ENCODE measurements around the gene FRMD1. TPM values are rescaled to one million over a fixed set of nuclear protein-coding genes. Genes with fewer than 3 reads are reported as not detected.

Gene FRMD1
- total and polyA plus RNA-seq, 2 of the 8 experiments (the other 6 are each of a cell fraction or from before 2014, with no cell fraction given) = 0.36 TPM; not detected in 1

DNA sequence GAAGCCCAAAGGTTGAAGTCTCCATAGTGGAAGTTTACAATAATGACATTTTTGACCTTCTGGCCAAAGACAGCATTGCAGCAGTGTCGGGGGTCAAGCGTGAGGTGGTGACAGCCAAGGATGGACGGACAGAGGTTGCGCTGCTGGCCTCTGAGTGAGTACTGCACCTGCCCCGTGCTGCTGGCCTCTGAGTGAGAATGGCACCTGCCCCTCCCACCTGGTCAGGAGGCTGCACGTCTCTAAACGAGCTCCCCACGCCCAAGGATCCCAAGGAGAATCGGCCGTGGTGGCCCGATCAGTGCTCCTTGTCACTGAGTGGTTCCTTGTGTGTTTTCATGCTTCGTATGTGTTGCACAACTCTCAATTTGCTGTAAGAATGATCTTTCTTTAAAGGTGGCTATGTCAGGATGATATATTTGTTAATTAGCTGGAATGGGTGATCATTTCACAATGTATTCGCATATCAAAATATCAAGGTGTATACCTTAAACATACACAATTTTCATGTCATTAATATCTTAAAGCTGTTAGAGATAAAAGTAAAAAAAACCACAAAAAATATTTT is 40.4 kb downstream of the FRMD1 start:
- H3K14ac ChIP-seq (ENCODE audit: insufficient read length) = no peak overlapping the region
- H2AK5ac ChIP-seq (ENCODE audit: low read depth, low read length) = no peak overlapping the region
- no peak for DNase-seq (ENCODE audit: low read depth in 1 of 2, low spot score in 2 of 2)
- H3K79me1 ChIP-seq (ENCODE audit: low read depth, low read length) = no peaks in the 10 kb centered on the region
- peaks cover 0 to 2% (median 0%) of the 10 kb centered on the region in 4 experiments; a peak in 2 of 8 replicates for H3K36me3 ChIP-seq (ENCODE audit: control insufficient read depth in 2 of 4, insufficient read depth in 4 of 4, low read length in 3 of 4)
- H3K27ac ChIP-seq (ENCODE audit: low read depth, low read length) = no peak overlapping the region
- H3K79me2 ChIP-seq (ENCODE audit: control insufficient read depth in 1 of 2, insufficient read depth in 2 of 2, low read length in 2 of 2) = no peaks in the 10 kb centered on the region
- ChIA-PET POLR2A (ENCODE audit: partially characterized antibody) (no interaction called here), CTCF (ENCODE audit: partially characterized antibody) (interaction anchor here (0.6 to 1.8 kb wide), 4 partner anchors 25 to 119 kb away, joined by 3 to 4 read pairs (median 4); no protein-coding TSS in a partner anchor)
- H2BK120ac ChIP-seq (replicated peaks; ENCODE audit: low read depth, low read length) = no peak overlapping the region
- H3K27me3 ChIP-seq (replicated peaks in 1 of 4; ENCODE audit: control insufficient read depth in 3 of 4, extremely low read depth in 1 of 4, insufficient read depth in 3 of 4, low read length in 3 of 4) = no peaks in the 10 kb centered on the region; a peak in 1 of 7 replicates
- no peak overlapping the region for H2BK5ac ChIP-seq (ENCODE audit: low read depth, low read length)
- WGBS, 2 experiments (ENCODE audit: extremely low coverage in 1 of 2, insufficient coverage in 1 of 2, insufficient read length in 1 of 2, insufficient replicate concordance in 2 of 2, low coverage in 1 of 2, low lambda C conversion rate in 2 of 2, missing lambda C conversion rate in 1 of 2) = 94% methylated on average over 13 of the region's 13 CpGs; no CpG with 5 or more reads in 1 of the 2 experiments
- no peaks in the 10 kb centered on the region for H3K23me2 ChIP-seq (ENCODE audit: low read depth, low read length)
- H3K4me1 ChIP-seq (replicated peaks in 1 of 4; ENCODE audit: control insufficient read depth in 3 of 4, insufficient read depth in 4 of 4, low read length in 3 of 4) = peaks cover 0 to 8% (median 2%) of the 10 kb centered on the region in 4 experiments; a peak in 3 of 7 replicates
- H3K9me3 ChIP-seq (ENCODE audit: insufficient read depth in 2 of 2, low read depth in 1 of 2, low read length in 1 of 2) = peaks cover 30 to 42% of the 10 kb centered on the region in 2 experiments
- H2BK12ac ChIP-seq (ENCODE audit: low read depth, low read length) = no peak overlapping the region
- no peak overlapping the region for H3K56ac ChIP-seq (replicated peaks; ENCODE audit: insufficient read length, low read depth, low read length)
- no peak overlapping the region for H4K8ac ChIP-seq (ENCODE audit: extremely low read depth, insufficient read depth, low read length)
- no peak overlapping the region for H3K18ac ChIP-seq (ENCODE audit: extremely low read depth, low read length)
- no peak overlapping the region for H2AFZ ChIP-seq (ENCODE audit: low read length)
- H2BK20ac ChIP-seq (ENCODE audit: low read length) = no peak overlapping the region
- FAIRE-seq = no peak
- no peak overlapping the region for H3K4me2 ChIP-seq (ENCODE audit: insufficient read depth in 1 of 2, low read depth in 2 of 2, low read length in 2 of 2)
- no peak overlapping the region for H3K4ac ChIP-seq (replicated peaks; ENCODE audit: insufficient read length, low read depth, low read length)
- H2BK15ac ChIP-seq (ENCODE audit: low read length) = no peak overlapping the region
- TF ChIP-seq SIN3A (conservative IDR thresholded peaks at IDR 0.05 in 1 of 2, IDR thresholded peaks at IDR 0.05 in 1 of 2; ENCODE audit: low read depth in 1 of 2, low read length in 2 of 2) = no peak
- H4K5ac ChIP-seq (ENCODE audit: insufficient read length, low read depth, low read length) = no peak overlapping the region
- H4K20me1 ChIP-seq (replicated peaks in 1 of 2; ENCODE audit: control insufficient read depth in 1 of 2, insufficient read depth in 2 of 2, low read length in 2 of 2) = no peaks in the 10 kb centered on the region
- H3K9ac ChIP-seq (replicated peaks in 1 of 4; ENCODE audit: extremely low read depth in 1 of 4, low read depth in 3 of 4, low read length in 3 of 4) = no peak overlapping the region
- H3K23ac ChIP-seq (ENCODE audit: insufficient read length) = no peak overlapping the region
- H3K4me3 ChIP-seq (ENCODE audit: extremely low read depth in 1 of 4, insufficient read depth in 2 of 4, low read depth in 3 of 4, low read length in 4 of 4) = no peak overlapping the region
- no peak overlapping the region for H4K91ac ChIP-seq (replicated peaks; ENCODE audit: insufficient read length, low read length)
